Astrocyte (in vitro differentiated cells and primary cell): ENCODE measurements around the gene SLFN5.

Experiments
- CTCF ChIP-seq: IDR thresholded peaks from 2 replicates; pipeline ENCODE4 v1.5.1; 2011; ENCODE audit warnings: low read depth, mild to moderate bottlenecking, inconsistent platforms, low read length, moderate library complexity; ENCODE audit not compliant: insufficient read depth
- EZH2 ChIP-seq: IDR thresholded peaks from 2 replicates; pipeline ENCODE4 v1.6.1; 2012; ENCODE audit warnings: mild to moderate bottlenecking, low read length, inconsistent platforms; ENCODE audit not compliant: insufficient read depth

- TF ChIP-seq CTCF (no peak), EZH2 (no peak)
These were observed 11.4 kb downstream of the SLFN5 start for GRCh38 chr17:35254107-35254773.
